GM19043 (cell line): Measurements from ENCODE around the gene OR2C1.
A peak's percentile ranks its signal among the peaks of the same experiment; 100 is the strongest.

Experiments used
- ATAC-seq: cut with Tn5 transposase; IDR thresholded peaks from one replicate; pipeline ENCODE4 v1.9.1; 2021; ENCODE audit warnings: low read depth; ENCODE audit not compliant: unreplicated experiment

OR2C1 gene

DNA sequence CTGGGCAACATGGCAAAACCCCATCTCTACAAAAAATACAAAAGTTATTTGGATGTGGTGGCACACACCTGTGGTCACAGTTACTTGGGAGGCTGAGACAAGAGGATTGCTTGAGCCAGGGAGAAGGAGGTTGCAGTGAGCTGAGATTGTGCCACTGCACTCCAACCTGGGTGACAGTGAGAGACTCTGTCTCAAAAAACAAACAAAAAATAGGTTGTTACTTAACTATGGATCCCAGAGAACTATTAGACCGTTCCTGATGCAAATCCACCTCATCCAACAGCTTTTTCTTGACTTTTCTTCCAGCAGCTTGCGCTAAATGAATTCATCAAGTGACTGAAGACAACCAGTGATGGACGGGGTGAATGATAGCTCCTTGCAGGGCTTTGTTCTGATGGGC is at the start of gene OR2C1:
Gene OR2C1, plus strand, starts transcription at position 301 of the 400 bp plus-strand sequence. Its CDS starts 52 bp downstream, at position 353.
- no peak for ATAC-seq

DNA sequence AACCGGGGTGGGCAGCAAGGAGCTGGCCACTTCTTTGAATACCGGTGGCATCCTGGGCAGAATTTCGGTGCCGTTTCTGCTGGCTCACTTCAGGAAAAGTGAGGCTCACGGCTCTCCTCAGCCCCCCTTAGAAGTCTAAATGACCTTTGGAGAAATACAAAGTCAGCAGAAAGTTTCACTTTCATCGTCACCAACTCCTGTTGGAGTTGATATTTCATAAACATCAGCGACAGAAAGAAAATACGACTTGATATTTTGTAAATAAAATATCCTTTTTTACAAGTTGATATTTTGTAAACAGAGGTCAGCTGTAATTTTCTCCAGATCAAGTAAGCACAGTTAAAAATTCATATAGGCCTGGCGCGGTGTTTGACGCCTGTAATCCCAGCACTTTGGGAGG is 49.6 kb upstream of the OR2C1 start:
- ATAC-seq: no peak

GRCh38 chr16:3311496-3311895 is 44.2 kb upstream of the OR2C1 start:
- ATAC-seq: no peak

- ATAC-seq: no peak
Observed at GRCh38 chr16:3317315-3317999, 38.2 kb upstream of the OR2C1 start.

DNA sequence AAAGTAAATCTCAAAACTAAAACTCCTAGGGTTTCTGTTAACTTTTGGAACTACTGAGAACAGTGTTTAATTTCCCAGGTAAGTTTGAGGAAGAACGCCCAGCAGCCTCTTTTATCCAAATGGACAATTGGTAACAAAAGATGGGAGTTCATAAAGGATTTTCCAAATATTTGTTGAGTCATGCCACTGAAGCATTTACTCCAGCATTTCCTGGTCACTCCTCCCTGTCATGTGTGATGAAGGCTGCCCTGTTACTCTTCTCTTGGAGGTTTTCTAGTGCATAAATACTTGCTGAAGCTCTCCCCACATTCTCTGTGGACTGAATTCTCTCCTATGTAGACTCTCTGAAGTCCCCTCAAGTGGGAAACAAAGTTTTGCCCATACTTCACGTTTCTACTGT is 33.9 kb upstream of the OR2C1 start:
- no peak for ATAC-seq

GRCh38 chr16:3327514-3327913 is 28.2 kb upstream of the OR2C1 start:
- no peak for ATAC-seq

DNA sequence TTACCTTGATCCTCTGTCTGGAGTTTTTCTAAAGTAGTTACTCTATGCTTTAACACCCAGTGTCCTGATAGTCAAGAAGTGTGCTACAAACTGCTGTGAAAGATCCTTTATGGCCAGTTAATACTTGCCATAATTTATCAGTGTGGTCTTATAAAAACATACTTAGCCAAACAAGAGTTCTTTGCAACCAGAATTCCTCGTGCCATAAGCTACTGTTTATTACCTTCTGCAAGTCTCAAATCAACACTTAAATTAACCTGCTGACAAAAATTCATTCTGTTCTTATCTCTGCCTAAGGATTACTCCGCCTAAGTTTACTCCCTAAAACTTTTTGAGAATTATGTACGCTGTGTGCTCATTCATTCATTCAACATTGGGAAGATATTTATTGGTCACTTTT is 27.6 kb upstream of the OR2C1 start:
- no peak for ATAC-seq

- ATAC-seq: no peak
Observed at GRCh38 chr16:3328643-3329042, 27.0 kb upstream of the OR2C1 start.

DNA sequence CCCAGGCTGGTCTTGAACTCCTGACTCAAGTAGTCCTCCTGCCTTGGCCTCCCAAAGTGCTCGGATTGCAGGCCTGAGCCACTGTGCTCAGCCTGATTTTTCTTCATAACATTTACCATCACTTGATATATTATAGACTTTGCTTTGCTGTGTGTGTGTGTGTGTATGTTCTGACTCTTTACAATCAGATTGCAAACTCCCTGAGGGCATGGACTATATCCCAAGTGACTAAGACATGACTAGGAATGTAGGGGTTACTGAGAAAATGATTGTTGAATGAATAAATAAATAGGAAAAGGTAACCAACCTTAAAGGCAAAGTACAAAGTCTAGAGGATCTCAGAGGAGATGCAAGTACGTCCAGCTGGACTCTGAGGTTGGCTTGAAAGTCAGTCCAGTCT is 9.6 kb upstream of the OR2C1 start:
- ATAC-seq: no peak

- no peak for ATAC-seq
Observed at GRCh38 chr16:3347586-3347985, 8.1 kb upstream of the OR2C1 start.

DNA sequence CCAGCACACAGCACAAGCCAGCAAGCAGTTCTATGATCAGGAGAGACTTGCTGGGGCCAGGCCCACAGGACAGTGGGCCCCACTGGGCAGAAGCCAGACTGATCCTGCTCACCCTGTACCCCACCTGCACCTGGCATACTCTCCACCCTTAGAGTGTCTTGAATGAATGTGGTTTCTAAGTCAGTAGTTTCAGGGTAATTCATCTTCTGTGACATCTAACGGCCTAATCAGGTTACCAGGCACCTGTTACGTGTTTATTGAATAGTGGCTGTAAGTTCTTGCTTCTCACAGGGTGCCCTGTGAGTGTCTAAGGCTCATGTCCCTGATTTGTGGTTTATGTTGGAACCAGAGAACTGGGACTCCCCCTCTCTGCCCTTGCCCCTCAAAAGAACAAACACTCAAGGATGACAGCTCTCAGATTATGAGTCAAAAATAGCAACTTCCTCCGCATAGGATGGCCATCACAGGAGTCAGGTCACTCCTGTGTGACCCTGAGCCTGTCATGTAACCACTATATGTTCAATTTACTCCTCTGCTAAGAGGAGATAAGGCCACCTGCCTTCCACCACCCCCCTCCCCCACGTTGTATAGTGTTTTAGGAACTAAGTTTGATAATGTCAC is 7.0 kb upstream of the OR2C1 start:
- no peak for ATAC-seq

GRCh38 chr16:3349175-3349574 is 6.5 kb upstream of the OR2C1 start:
- ATAC-seq: no peak

DNA sequence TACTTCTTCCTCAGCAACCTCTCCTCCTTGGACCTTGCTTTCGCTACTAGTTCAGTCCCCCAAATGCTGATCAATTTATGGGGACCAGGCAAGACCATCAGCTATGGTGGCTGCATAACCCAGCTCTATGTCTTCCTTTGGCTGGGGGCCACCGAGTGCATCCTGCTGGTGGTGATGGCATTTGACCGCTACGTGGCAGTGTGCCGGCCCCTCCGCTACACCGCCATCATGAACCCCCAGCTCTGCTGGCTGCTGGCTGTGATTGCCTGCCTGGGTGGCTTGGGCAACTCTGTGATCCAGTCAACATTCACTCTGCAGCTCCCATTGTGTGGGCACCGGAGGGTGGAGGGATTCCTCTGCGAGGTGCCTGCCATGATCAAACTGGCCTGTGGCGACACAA is 429 bp downstream of the OR2C1 start:
- no peak for ATAC-seq

DNA sequence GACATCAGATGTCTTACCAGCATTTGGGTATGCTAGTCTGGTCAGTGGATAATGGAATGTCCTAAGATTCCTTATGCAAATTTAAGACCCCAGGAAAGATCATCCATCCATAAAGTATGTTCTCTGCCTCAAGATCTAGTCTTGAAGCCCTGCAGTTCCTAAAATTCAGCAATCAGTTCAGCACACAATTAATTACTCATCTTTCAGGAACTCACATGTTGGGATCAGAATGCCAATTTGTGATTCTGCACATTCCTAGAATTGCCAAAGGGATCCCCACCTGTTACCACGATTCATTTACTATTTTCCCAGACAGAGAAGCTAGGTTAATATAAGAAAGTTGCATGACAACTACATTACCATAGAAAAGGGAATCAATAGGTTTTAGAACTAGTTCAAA is 3.2 kb downstream of the OR2C1 start:
- no peak for ATAC-seq

- no peak for ATAC-seq
Observed at GRCh38 chr16:3362931-3363330, 7.2 kb downstream of the OR2C1 start.

DNA sequence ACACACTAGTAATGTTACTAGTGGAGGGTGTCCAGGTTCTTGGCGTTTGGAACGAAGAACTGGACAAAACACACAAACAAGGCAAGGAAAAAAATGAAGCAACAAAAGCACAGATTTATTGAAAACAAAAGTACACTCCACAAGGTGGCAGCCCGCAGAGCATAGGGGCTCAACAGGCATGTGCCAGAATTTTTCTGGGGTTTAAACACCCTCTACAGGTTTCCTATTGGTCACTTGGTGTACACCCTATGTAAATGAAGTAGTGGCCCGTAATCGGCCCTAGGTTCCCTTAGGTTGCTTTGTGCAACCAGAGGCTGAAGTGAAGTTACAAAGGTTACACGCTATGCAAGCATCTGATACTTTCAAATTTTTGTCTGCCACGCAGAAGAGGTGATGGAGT is 8.1 kb downstream of the OR2C1 start:
- no peak for ATAC-seq

GRCh38 chr16:3364774-3365427 is 9.2 kb downstream of the OR2C1 start:
- peak; percentile 70 for ATAC-seq

GRCh38 chr16:3369073-3369472 is 13.4 kb downstream of the OR2C1 start:
- ATAC-seq: no peak

- ATAC-seq: no peak
Observed at GRCh38 chr16:3375680-3376079, 20.0 kb downstream of the OR2C1 start.

- ATAC-seq: no peak
Observed at GRCh38 chr16:3377917-3378316, 22.2 kb downstream of the OR2C1 start.

DNA sequence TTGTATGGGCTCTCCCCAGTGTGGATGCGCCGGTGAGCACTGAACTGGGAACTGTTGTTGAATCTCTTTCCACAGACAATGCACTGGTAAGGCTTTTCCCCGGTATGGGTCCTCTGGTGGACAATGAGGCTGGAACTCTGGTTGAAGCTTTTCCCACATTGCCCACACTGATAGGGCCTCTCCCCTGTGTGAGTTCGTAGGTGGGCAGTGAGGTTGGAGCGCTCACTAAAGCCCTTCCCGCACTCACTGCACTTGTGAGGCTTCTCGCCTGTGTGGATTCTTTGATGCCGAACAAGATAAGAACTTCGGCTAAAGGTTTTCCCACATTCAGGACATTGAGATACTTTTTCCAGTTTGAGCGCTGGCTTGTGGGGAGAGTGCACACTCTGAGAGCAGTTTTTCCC is 27.4 kb downstream of the OR2C1 start:
- no peak for ATAC-seq

DNA sequence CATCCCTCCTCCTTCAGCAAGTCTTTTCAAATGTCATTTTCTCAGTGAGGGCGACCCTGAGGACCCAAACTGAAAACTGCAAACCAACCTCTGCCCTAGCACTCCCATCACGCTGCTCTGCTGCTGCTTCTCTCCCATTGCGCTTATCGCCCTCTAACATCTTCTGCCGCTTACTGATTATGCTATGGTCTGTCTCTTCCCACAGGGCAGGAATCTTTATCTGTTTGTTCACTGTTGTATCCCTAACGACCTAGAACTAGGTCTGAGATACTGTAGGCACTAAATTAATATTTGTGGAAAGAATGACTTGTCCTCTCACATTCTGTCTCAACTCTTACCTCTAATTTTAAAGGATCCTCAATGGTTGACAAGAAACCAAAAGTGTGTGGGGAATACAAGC is 32.6 kb downstream of the OR2C1 start:
- ATAC-seq: no peak
